Measurements from ENCODE around the gene FBXO10. TPM values are rescaled to one million over a fixed set of nuclear protein-coding genes. Genes with fewer than 3 reads are reported as not detected.

Gene FBXO10
- total RNA-seq, 2 experiments from 2014 or later = 1.3 to 2.6 TPM

- Mint-ChIP-seq H3K27me3 (no peaks in the 10 kb centered on the region), H3K27ac (no peak overlapping the region), H3K9me3 (ENCODE audit: low read depth) (no peaks in the 10 kb centered on the region), H3K4me3 (no peak overlapping the region), H3K36me3 (peaks cover 12% of the 10 kb centered on the region), H3K4me1 (peaks cover 12% of the 10 kb centered on the region)
- CTCF ChIA-PET = no interaction called here
- ATAC-seq = no peak
- DNase-seq = no peak
Measured at GRCh38 chr9:37509536-37509935, 66.6 kb downstream of the FBXO10 start.

GRCh38 chr9:37508834-37509206 lies 67.4 kb downstream of the FBXO10 start:
- H3K9me3 Mint-ChIP-seq (ENCODE audit: low read depth) = no peaks in the 10 kb centered on the region
- CTCF ChIA-PET = no interaction called here
- ATAC-seq (no peak), DNase-seq (no peak)
- H3K36me3 Mint-ChIP-seq = peaks cover 16% of the 10 kb centered on the region
- H3K4me3 Mint-ChIP-seq = no peak overlapping the region
- no peaks in the 10 kb centered on the region for H3K27me3 Mint-ChIP-seq
- peaks cover 16% of the 10 kb centered on the region for H3K4me1 Mint-ChIP-seq
- no peak overlapping the region for H3K27ac Mint-ChIP-seq

GRCh38 chr9:37508135-37508833 lies 67.9 kb downstream of the FBXO10 start:
- ATAC-seq = no peak
- no peak overlapping the region for H3K4me3 Mint-ChIP-seq
- no peaks in the 10 kb centered on the region for H3K9me3 Mint-ChIP-seq (ENCODE audit: low read depth)
- H3K27ac Mint-ChIP-seq = no peak overlapping the region
- H3K4me1 Mint-ChIP-seq = peaks cover 22% of the 10 kb centered on the region
- CTCF ChIA-PET = no interaction called here
- no peak for DNase-seq
- H3K36me3 Mint-ChIP-seq = peaks cover 21% of the 10 kb centered on the region
- no peaks in the 10 kb centered on the region for H3K27me3 Mint-ChIP-seq

GRCh38 chr9:37507566-37508134 lies 68.5 kb downstream of the FBXO10 start:
- no peak overlapping the region for H3K27ac Mint-ChIP-seq
- peaks cover 28% of the 10 kb centered on the region for H3K4me1 Mint-ChIP-seq
- ATAC-seq (no peak), DNase-seq (no peak)
- H3K4me3 Mint-ChIP-seq = no peak overlapping the region
- no peaks in the 10 kb centered on the region for H3K27me3 Mint-ChIP-seq
- H3K36me3 Mint-ChIP-seq = peaks cover 28% of the 10 kb centered on the region
- H3K9me3 Mint-ChIP-seq (ENCODE audit: low read depth) = no peaks in the 10 kb centered on the region
- CTCF ChIA-PET = no interaction called here

- ATAC-seq (no peak), DNase-seq (no peak)
- Mint-ChIP-seq H3K36me3 (peaks cover 53% of the 10 kb centered on the region), H3K9me3 (ENCODE audit: low read depth) (no peaks in the 10 kb centered on the region), H3K4me3 (no peak overlapping the region), H3K4me1 (peaks cover 31% of the 10 kb centered on the region), H3K27me3 (no peaks in the 10 kb centered on the region), H3K27ac (peak overlapping the region; percentile 24)
- CTCF ChIA-PET = no interaction called here
Measured at GRCh38 chr9:37504605-37505004, 71.6 kb downstream of the FBXO10 start.

- no peak overlapping the region for H3K4me3 Mint-ChIP-seq
- no peaks in the 10 kb centered on the region for H3K9me3 Mint-ChIP-seq (ENCODE audit: low read depth)
- peak; percentile 75 for DNase-seq
- peaks cover 31% of the 10 kb centered on the region for H3K4me1 Mint-ChIP-seq
- H3K27ac Mint-ChIP-seq = peak overlapping the region; percentile 82
- peaks cover 55% of the 10 kb centered on the region for H3K36me3 Mint-ChIP-seq
- CTCF ChIA-PET = no interaction called here
- peak; percentile 86 for ATAC-seq
- H3K27me3 Mint-ChIP-seq = no peaks in the 10 kb centered on the region
Measured at GRCh38 chr9:37503736-37504135, 72.4 kb downstream of the FBXO10 start.

- Mint-ChIP-seq H3K27me3 (no peaks in the 10 kb centered on the region), H3K27ac (no peak overlapping the region), H3K4me3 (no peak overlapping the region), H3K36me3 (peaks cover 62% of the 10 kb centered on the region), H3K4me1 (peaks cover 31% of the 10 kb centered on the region), H3K9me3 (ENCODE audit: low read depth) (no peaks in the 10 kb centered on the region)
- CTCF ChIA-PET = no interaction called here
- DNase-seq (no peak), ATAC-seq (no peak)
Measured at GRCh38 chr9:37501957-37502596, 74.1 kb downstream of the FBXO10 start.

GRCh38 chr9:37499297-37499696 lies 76.9 kb downstream of the FBXO10 start:
- Mint-ChIP-seq H3K27ac (no peak overlapping the region), H3K4me1 (peaks cover 24% of the 10 kb centered on the region), H3K4me3 (no peak overlapping the region), H3K9me3 (ENCODE audit: low read depth) (no peaks in the 10 kb centered on the region), H3K27me3 (no peaks in the 10 kb centered on the region), H3K36me3 (peaks cover 74% of the 10 kb centered on the region)
- ATAC-seq (no peak), DNase-seq (no peak)
- CTCF ChIA-PET = no interaction called here

GRCh38 chr9:37498457-37498856 lies 77.7 kb downstream of the FBXO10 start:
- CTCF ChIA-PET = interaction anchor here (0.5 kb wide), 1 partner anchor 22 kb away, joined by 3 read pairs; no protein-coding TSS in a partner anchor
- Mint-ChIP-seq H3K9me3 (ENCODE audit: low read depth) (no peaks in the 10 kb centered on the region), H3K4me3 (no peak overlapping the region), H3K36me3 (peaks cover 71% of the 10 kb centered on the region), H3K4me1 (peaks cover 17% of the 10 kb centered on the region), H3K27me3 (no peaks in the 10 kb centered on the region), H3K27ac (no peak overlapping the region)
- DNase-seq = no peak
- ATAC-seq = no peak

GRCh38 chr9:37497320-37497719 lies 78.9 kb downstream of the FBXO10 start:
- H3K36me3 Mint-ChIP-seq = peaks cover 70% of the 10 kb centered on the region
- no peak overlapping the region for H3K27ac Mint-ChIP-seq
- no peak overlapping the region for H3K4me3 Mint-ChIP-seq
- H3K27me3 Mint-ChIP-seq = no peaks in the 10 kb centered on the region
- CTCF ChIA-PET = no interaction called here
- DNase-seq (no peak), ATAC-seq (no peak)
- no peaks in the 10 kb centered on the region for H3K9me3 Mint-ChIP-seq (ENCODE audit: low read depth)
- H3K4me1 Mint-ChIP-seq = peaks cover 5% of the 10 kb centered on the region

- H3K36me3 Mint-ChIP-seq = peaks cover 61% of the 10 kb centered on the region
- CTCF ChIA-PET = interaction anchor here (1.2 kb wide), 1 partner anchor 84 kb away, joined by 3 read pairs; no protein-coding TSS in a partner anchor
- no peaks in the 10 kb centered on the region for H3K27me3 Mint-ChIP-seq
- no peaks in the 10 kb centered on the region for H3K9me3 Mint-ChIP-seq (ENCODE audit: low read depth)
- DNase-seq (no peak), ATAC-seq (no peak)
- peaks cover 3% of the 10 kb centered on the region for H3K4me1 Mint-ChIP-seq
- no peak overlapping the region for H3K4me3 Mint-ChIP-seq
- peak overlapping the region; percentile 47 for H3K27ac Mint-ChIP-seq
Measured at GRCh38 chr9:37496020-37496419, 80.2 kb downstream of the FBXO10 start.

GRCh38 chr9:37495571-37495970 lies 80.6 kb downstream of the FBXO10 start:
- peak overlapping the region; percentile 47 for H3K27ac Mint-ChIP-seq
- CTCF ChIA-PET = interaction anchor here (1.2 kb wide), 1 partner anchor 84 kb away, joined by 3 read pairs; no protein-coding TSS in a partner anchor
- no peaks in the 10 kb centered on the region for H3K9me3 Mint-ChIP-seq (ENCODE audit: low read depth)
- DNase-seq (no peak), ATAC-seq (no peak)
- peaks cover 61% of the 10 kb centered on the region for H3K36me3 Mint-ChIP-seq
- H3K4me1 Mint-ChIP-seq = peaks cover 4% of the 10 kb centered on the region
- H3K27me3 Mint-ChIP-seq = no peaks in the 10 kb centered on the region
- H3K4me3 Mint-ChIP-seq = no peak overlapping the region

- Mint-ChIP-seq H3K9me3 (ENCODE audit: low read depth) (no peaks in the 10 kb centered on the region), H3K4me1 (peaks cover 25% of the 10 kb centered on the region), H3K27ac (no peak overlapping the region), H3K27me3 (no peaks in the 10 kb centered on the region), H3K4me3 (no peak overlapping the region), H3K36me3 (peaks cover 61% of the 10 kb centered on the region)
- CTCF ChIA-PET = no interaction called here
- no peak for ATAC-seq
- DNase-seq = no peak
Measured at GRCh38 chr9:37491939-37492338, 84.2 kb downstream of the FBXO10 start.

Measured in activated CD8-positive, alpha-beta memory T cell treated with anti-CD3 and anti-CD28 coated beads, Interleukin-2, amount 10 ng/mL, durations not matched to agents 7 days and 5 days (primary cell).